Loucy (cell line): Measurements from ENCODE around the gene HSD11B2.

Experiments used
- H2AFZ ChIP-seq: fragments of 200-600 bp; sonication (generic); 2 replicates; pipeline ENCODE4 v1.6.0; 2016; ENCODE audit warnings: antibody characterized with exemption, mild to moderate bottlenecking, low read length, moderate library complexity
- H3F3A ChIP-seq: fragments of 200-600 bp; 2 replicates; pipeline ENCODE4 v1.6.0; 2016; ENCODE audit warnings: antibody characterized with exemption, low read depth, mild to moderate bottlenecking
- H3K27me3 ChIP-seq: fragments of 200-600 bp; sonication (generic); 2 replicates; pipeline ENCODE4 v1.6.1; 2014; ENCODE audit warnings: low read length, mild to moderate bottlenecking; ENCODE audit not compliant: insufficient read depth, poor library complexity, severe bottlenecking
- H3K36me3 ChIP-seq: fragments of 200-600 bp; sonication (generic); 2 replicates; pipeline ENCODE4 v1.6.1; 2016; ENCODE audit warnings: low read length; ENCODE audit not compliant: insufficient read depth
- H3K4me1 ChIP-seq: fragments of 200-600 bp; sonication (generic); 2 replicates; pipeline ENCODE4 v1.5.1; 2014; ENCODE audit warnings: low read length, mild to moderate bottlenecking; ENCODE audit not compliant: insufficient read depth, poor library complexity, severe bottlenecking
- H3K4me2 ChIP-seq: fragments of 200-600 bp; sonication (generic); 2 replicates; pipeline ENCODE4 v1.6.0; 2014; ENCODE audit warnings: antibody characterized with exemption, low read length, low read depth, mild to moderate bottlenecking; ENCODE audit not compliant: poor library complexity, severe bottlenecking
- H3K4me3 ChIP-seq: fragments of 200-600 bp; sonication (generic); 2 replicates; pipeline ENCODE4 v1.5.1; 2014; ENCODE audit warnings: low read length, mild to moderate bottlenecking, mixed read lengths; ENCODE audit not compliant: poor library complexity, severe bottlenecking
- H3K79me2 ChIP-seq: fragments of 200-600 bp; sonication (generic); 2 replicates; pipeline ENCODE4 v1.6.1; 2014; ENCODE audit warnings: low read length; ENCODE audit not compliant: insufficient read depth
- H3K9ac ChIP-seq: fragments of 200-600 bp; sonication (generic); 2 replicates; pipeline ENCODE4 v1.6.0; 2014; ENCODE audit warnings: mild to moderate bottlenecking, low read depth, low read length, moderate library complexity; ENCODE audit not compliant: poor library complexity, severe bottlenecking
- H3K9me2 ChIP-seq: fragments of 200-600 bp; sonication (generic); replicated peaks from 2 replicates; pipeline ENCODE4 v1.6.1; 2016; ENCODE audit warnings: low read depth, low read length, mixed read lengths
- H3K9me3 ChIP-seq: fragments of 200-600 bp; sonication (generic); 2 replicates; pipeline ENCODE4 v1.6.1; 2014; ENCODE audit warnings: mild to moderate bottlenecking, antibody characterized with exemption, low read length, low read depth; ENCODE audit not compliant: insufficient read depth
- H4K20me1 ChIP-seq: fragments of 200-600 bp; sonication (generic); 2 replicates; pipeline ENCODE4 v1.6.0; 2014; ENCODE audit warnings: antibody characterized with exemption, low read length, mild to moderate bottlenecking; ENCODE audit not compliant: insufficient read depth, poor library complexity, severe bottlenecking
- CTCF ChIP-seq: fragments of 200-600 bp; sonication (generic); conservative IDR thresholded peaks from 2 replicates; pipeline ENCODE4 v1.5.1; 2014; ENCODE audit warnings: mild to moderate bottlenecking, antibody characterized with exemption, low read length
- EZH2phosphoT487 ChIP-seq: fragments of 200-600 bp; IDR thresholded peaks from 2 replicates; pipeline ENCODE4 v1.6.1; 2018; ENCODE audit warnings: antibody characterized with exemption, mild to moderate bottlenecking, moderate library complexity, borderline replicate concordance

HSD11B2 gene

DNA sequence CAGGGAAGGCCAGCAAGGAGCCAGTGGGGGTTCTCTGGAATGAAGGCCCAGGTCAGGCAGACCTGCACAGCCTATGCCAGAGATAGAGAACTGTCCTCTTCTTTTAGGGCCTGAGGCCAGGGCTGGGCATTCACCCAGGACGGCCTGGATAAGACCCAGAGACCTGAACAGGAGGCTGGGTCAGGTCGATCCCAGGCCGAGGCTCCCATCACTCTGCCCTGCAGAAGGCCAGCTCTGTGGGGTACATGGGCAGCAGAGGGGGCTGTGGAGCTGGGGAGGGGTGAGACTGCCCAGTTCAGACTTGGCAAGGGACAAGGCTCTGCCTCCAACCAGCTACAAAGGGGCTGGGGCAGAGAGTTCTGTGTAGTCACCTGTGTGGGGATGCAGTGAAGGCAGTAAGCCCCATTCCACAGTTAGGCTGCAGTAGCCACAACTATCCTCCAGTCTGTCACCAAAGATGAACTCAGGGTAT is 14.6 kb downstream of the HSD11B2 start:
- no peaks in the 10 kb centered on the region for H3K27me3 ChIP-seq
- no peaks in the 10 kb centered on the region for H4K20me1 ChIP-seq
- H2AFZ ChIP-seq, result no peak overlapping the region
- no peaks in the 10 kb centered on the region for H3F3A ChIP-seq
- no peak overlapping the region for H3K4me3 ChIP-seq
- TF ChIP-seq CTCF (no peak; the same call in 1 of the 2 replicates), EZH2phosphoT487 (no peak)
- H3K9me2 ChIP-seq, result no peaks in the 10 kb centered on the region
- no peaks in the 10 kb centered on the region for H3K9me3 ChIP-seq
- no peak overlapping the region for H3K9ac ChIP-seq
- no peaks in the 10 kb centered on the region for H3K4me1 ChIP-seq
- no peaks in the 10 kb centered on the region for H3K36me3 ChIP-seq
- no peak overlapping the region for H3K4me2 ChIP-seq
- no peaks in the 10 kb centered on the region for H3K79me2 ChIP-seq

GRCh38 chr16:67445913-67446907 is 15.3 kb downstream of the HSD11B2 start:
- Histone ChIP-seq H3K9ac (no peak overlapping the region), H2AFZ (no peak overlapping the region), H3K36me3 (no peaks in the 10 kb centered on the region), H3F3A (no peaks in the 10 kb centered on the region), H3K4me2 (no peak overlapping the region), H4K20me1 (no peaks in the 10 kb centered on the region), H3K4me3 (no peak overlapping the region), H3K27me3 (no peaks in the 10 kb centered on the region), H3K79me2 (no peaks in the 10 kb centered on the region), H3K9me2 (no peaks in the 10 kb centered on the region), H3K9me3 (no peaks in the 10 kb centered on the region), H3K4me1 (no peaks in the 10 kb centered on the region)
- no peak for TF ChIP-seq CTCF
- no peak for TF ChIP-seq EZH2phosphoT487

GRCh38 chr16:67446968-67447507 is 16.1 kb downstream of the HSD11B2 start:
- no peaks in the 10 kb centered on the region for H4K20me1 ChIP-seq
- TF ChIP-seq CTCF (no peak), EZH2phosphoT487 (no peak)

More at GRCh38 chr16:67446968-67447507, 16.1 kb downstream of the HSD11B2 start:
- Histone ChIP-seq H3K27me3 (no peaks in the 10 kb centered on the region), H3K79me2 (no peaks in the 10 kb centered on the region), H3K9ac (no peak overlapping the region), H3K9me3 (no peaks in the 10 kb centered on the region), H3K4me1 (no peaks in the 10 kb centered on the region), H3F3A (no peaks in the 10 kb centered on the region), H2AFZ (no peak overlapping the region), H3K9me2 (no peaks in the 10 kb centered on the region), H3K4me3 (no peak overlapping the region), H3K36me3 (no peaks in the 10 kb centered on the region), H3K4me2 (no peak overlapping the region)
